Stimulated activated CD8-positive, alpha-beta memory T cell treated with anti-CD3 and anti-CD28 coated beads, Interleukin-12 subunit alpha, Interleukin-12 subunit beta, amount 100 ng/mL, for 24 hours (primary cell): ENCODE data around the gene PLXNA4.

Experiments
- DNase-seq: peaks from one replicate; pipeline ENCODE4 v3.0.0-alpha.2; 2020; ENCODE audit errors: extremely low read depth

The PLXNA4 gene

GRCh38 chr7:132588596-132588995 is 12.3 kb upstream of the PLXNA4 start:
- DNase-seq: no peak

GRCh38 chr7:132584796-132585494 is 8.7 kb upstream of the PLXNA4 start:
- no peak for DNase-seq

GRCh38 chr7:132581431-132581830 is 5.2 kb upstream of the PLXNA4 start:
- DNase-seq: no peak

- no peak for DNase-seq
These were observed 4.5 kb upstream of the PLXNA4 start for GRCh38 chr7:132580717-132581285.

GRCh38 chr7:132580277-132580676 is 4.0 kb upstream of the PLXNA4 start:
- DNase-seq: no peak

- DNase-seq: no peak
These were observed 3.1 kb upstream of the PLXNA4 start for GRCh38 chr7:132579260-132579899.

- no peak for DNase-seq
These were observed 2.6 kb upstream of the PLXNA4 start for GRCh38 chr7:132578826-132579225.

GRCh38 chr7:132578050-132578370 is 1.7 kb upstream of the PLXNA4 start:
- no peak for DNase-seq

GRCh38 chr7:132577206-132578049 is 1.2 kb upstream of the PLXNA4 start:
- no peak for DNase-seq

GRCh38 chr7:132576721-132577085 is 433 bp upstream of the PLXNA4 start:
- no peak for DNase-seq

GRCh38 chr7:132575419-132575981 is 770 bp downstream of the PLXNA4 start:
- no peak for DNase-seq

GRCh38 chr7:132574223-132574622 is 2.0 kb downstream of the PLXNA4 start:
- no peak for DNase-seq

GRCh38 chr7:132573251-132573955 is 2.9 kb downstream of the PLXNA4 start:
- DNase-seq: no peak

GRCh38 chr7:132572526-132572925 is 3.7 kb downstream of the PLXNA4 start:
- no peak for DNase-seq

- DNase-seq: no peak
These were observed 4.3 kb downstream of the PLXNA4 start for GRCh38 chr7:132571970-132572369.

GRCh38 chr7:132569884-132570614 is 6.2 kb downstream of the PLXNA4 start:
- no peak for DNase-seq

- no peak for DNase-seq
These were observed 7.3 kb downstream of the PLXNA4 start for GRCh38 chr7:132568962-132569361.

- DNase-seq: no peak
These were observed 10.4 kb downstream of the PLXNA4 start for GRCh38 chr7:132565885-132566284.

- DNase-seq: no peak
These were observed 10.8 kb downstream of the PLXNA4 start for GRCh38 chr7:132565441-132565840.

GRCh38 chr7:132564849-132565248 is 11.4 kb downstream of the PLXNA4 start:
- DNase-seq: no peak

- DNase-seq: no peak
These were observed 12.2 kb downstream of the PLXNA4 start for GRCh38 chr7:132564090-132564489.
